NOMO-1 treated with DMSO at 0.1 percent for 48 hours (cell line): ENCODE measurements around the gene KIF1C.
A peak's percentile ranks its signal among the peaks of the same experiment; 100 is the strongest.

Experiments used
- DNase-seq: peaks from one replicate; lab custom pipeline; 2025; ENCODE audit not compliant: unreplicated experiment; lab: John Stamatoyannopoulos, UW

KIF1C gene

GRCh38 chr17:4997302-4998026 is at the start of gene KIF1C, which contains the start of gene INCA1:
Gene KIF1C, plus strand, starts transcription at chr17:4997950. Its CDS starts 2,297 bp downstream, at chr17:5000247.
Gene INCA1, minus strand, starts transcription at chr17:4997522. Its CDS starts 3,085 bp downstream, at chr17:4994437.
- DNase-seq = peak; percentile 85

GRCh38 chr17:4948166-4948930 is 49.4 kb upstream of the KIF1C start, which contains the start of gene PFN1:
Gene PFN1, minus strand, starts transcription at chr17:4948530. Its CDS starts 136 bp downstream, at chr17:4948394.
- DNase-seq = peak; percentile 95

- DNase-seq = peak; percentile 89
Observed at GRCh38 chr17:4948931-4949320, 48.8 kb upstream of the KIF1C start.

- DNase-seq = peak; percentile 62
Observed at GRCh38 chr17:4949321-4950074, 48.3 kb upstream of the KIF1C start.

- DNase-seq = no peak
Observed at GRCh38 chr17:4950075-4950745, 47.5 kb upstream of the KIF1C start.

GRCh38 chr17:4950746-4951204 is 47.0 kb upstream of the KIF1C start, which contains the start of gene ENO3:
Gene ENO3, plus strand, starts transcription at chr17:4951119. Its CDS starts 711 bp downstream, at chr17:4951830.
- no peak for DNase-seq

- DNase-seq = no peak
Observed at GRCh38 chr17:4951486-4951885, 46.3 kb upstream of the KIF1C start.

GRCh38 chr17:4953451-4953961 is 44.2 kb upstream of the KIF1C start:
- no peak for DNase-seq

GRCh38 chr17:4955091-4955490 is 42.7 kb upstream of the KIF1C start:
- DNase-seq = no peak

- DNase-seq = no peak
Observed at GRCh38 chr17:4956493-4957061, 41.2 kb upstream of the KIF1C start.

- no peak for DNase-seq
Observed at GRCh38 chr17:4958102-4958501, 39.6 kb upstream of the KIF1C start.

- DNase-seq = no peak
Observed at GRCh38 chr17:4959261-4959965, 38.3 kb upstream of the KIF1C start.

GRCh38 chr17:4960279-4960922 is 37.3 kb upstream of the KIF1C start:
- DNase-seq = no peak

- DNase-seq = no peak
Observed at GRCh38 chr17:4965311-4965986, 32.3 kb upstream of the KIF1C start.

GRCh38 chr17:4966844-4967538 is 30.8 kb upstream of the KIF1C start:
- peak; percentile 100 for DNase-seq

- DNase-seq = peak; percentile 97
Observed at GRCh38 chr17:4967539-4968485, 29.9 kb upstream of the KIF1C start, which contains the start of gene SPAG7. Gene SPAG7, minus strand, starts transcription at chr17:4967817. Its CDS starts 13 bp downstream, at chr17:4967804.
